ENCODE results near the gene CEACAM4. TPM values are rescaled to one million over a fixed set of nuclear protein-coding genes. Genes with fewer than 3 reads are reported as not detected.

The CEACAM4 gene
- total RNA-seq, 1 experiment from 2014 or later, result not detected

- no peaks in the 10 kb centered on the region for H3K4me1 Mint-ChIP-seq (ENCODE audit: insufficient read depth, unreplicated experiment)
- ChIA-PET POLR2A (no interaction called here), CTCF (interaction anchor here (0.7 kb wide), 1 partner anchor 133 kb away, joined by 3 read pairs; no protein-coding TSS in a partner anchor)
- peaks cover 93% of the 10 kb centered on the region for H3K27me3 Mint-ChIP-seq (ENCODE audit: insufficient read depth, unreplicated experiment)
- no peak overlapping the region for H3K4me3 Mint-ChIP-seq (ENCODE audit: unreplicated experiment)
- intact Hi-C loops (cut with micrococcal nuclease), result no loop called here
- DNase-seq (ENCODE audit: unreplicated experiment), result no peak
- TF ChIP-seq CTCF (IDR thresholded peaks at IDR 0.05; ENCODE audit: unreplicated experiment), result no peak
- H3K9me3 Mint-ChIP-seq (ENCODE audit: unreplicated experiment), result no peaks in the 10 kb centered on the region
- no peak overlapping the region for H3K27ac Mint-ChIP-seq (ENCODE audit: low read depth, unreplicated experiment)
- no peaks in the 10 kb centered on the region for H3K36me3 Mint-ChIP-seq (ENCODE audit: insufficient read depth, unreplicated experiment)
- BruUV-seq (replicated peaks), result no TSS peak
Measured at GRCh38 chr19:41624515-41624914, 2.4 kb downstream of the CEACAM4 start.

- H3K4me1 Mint-ChIP-seq (ENCODE audit: insufficient read depth, unreplicated experiment), result no peaks in the 10 kb centered on the region
- no peak for DNase-seq (ENCODE audit: unreplicated experiment)
- no peaks in the 10 kb centered on the region for H3K36me3 Mint-ChIP-seq (ENCODE audit: insufficient read depth, unreplicated experiment)
- intact Hi-C loops (cut with micrococcal nuclease), result no loop called here
- TF ChIP-seq CTCF (IDR thresholded peaks at IDR 0.05; ENCODE audit: unreplicated experiment), result no peak
- no peaks in the 10 kb centered on the region for H3K9me3 Mint-ChIP-seq (ENCODE audit: unreplicated experiment)
- ChIA-PET CTCF (no interaction called here), POLR2A (no interaction called here)
- no TSS peak for BruUV-seq (replicated peaks)
- H3K27ac Mint-ChIP-seq (ENCODE audit: low read depth, unreplicated experiment), result no peak overlapping the region
- H3K4me3 Mint-ChIP-seq (ENCODE audit: unreplicated experiment), result no peak overlapping the region
- H3K27me3 Mint-ChIP-seq (ENCODE audit: insufficient read depth, unreplicated experiment), result peaks cover 82% of the 10 kb centered on the region
Measured at GRCh38 chr19:41623360-41623759, 3.5 kb downstream of the CEACAM4 start.

GRCh38 chr19:41621654-41622053 is 5.2 kb downstream of the CEACAM4 start:
- DNase-seq (ENCODE audit: unreplicated experiment), result no peak
- Mint-ChIP-seq H3K4me1 (ENCODE audit: insufficient read depth, unreplicated experiment) (no peaks in the 10 kb centered on the region), H3K4me3 (ENCODE audit: unreplicated experiment) (no peak overlapping the region), H3K36me3 (ENCODE audit: insufficient read depth, unreplicated experiment) (no peaks in the 10 kb centered on the region), H3K9me3 (ENCODE audit: unreplicated experiment) (no peaks in the 10 kb centered on the region), H3K27me3 (ENCODE audit: insufficient read depth, unreplicated experiment) (peaks cover 78% of the 10 kb centered on the region), H3K27ac (ENCODE audit: low read depth, unreplicated experiment) (no peak overlapping the region)
- no peak for TF ChIP-seq CTCF (IDR thresholded peaks at IDR 0.05; ENCODE audit: unreplicated experiment)
- no TSS peak for BruUV-seq (replicated peaks)
- intact Hi-C loops (cut with micrococcal nuclease), result no loop called here
- ChIA-PET POLR2A (no interaction called here), CTCF (interaction anchor here (0.8 kb wide), 1 partner anchor 19 kb away, joined by 4 read pairs; no protein-coding TSS in a partner anchor)

- POLR2A ChIA-PET, result no interaction called here
- Mint-ChIP-seq H3K27me3 (ENCODE audit: insufficient read depth, unreplicated experiment) (peaks cover 76% of the 10 kb centered on the region), H3K9me3 (ENCODE audit: unreplicated experiment) (no peaks in the 10 kb centered on the region), H3K27ac (ENCODE audit: low read depth, unreplicated experiment) (no peak overlapping the region), H3K36me3 (ENCODE audit: insufficient read depth, unreplicated experiment) (no peaks in the 10 kb centered on the region), H3K4me3 (ENCODE audit: unreplicated experiment) (no peak overlapping the region), H3K4me1 (ENCODE audit: insufficient read depth, unreplicated experiment) (no peaks in the 10 kb centered on the region)
- no peak for TF ChIP-seq CTCF (IDR thresholded peaks at IDR 0.05; ENCODE audit: unreplicated experiment)
- no peak for DNase-seq (ENCODE audit: unreplicated experiment)
- no TSS peak for BruUV-seq (replicated peaks)
- intact Hi-C loops (cut with micrococcal nuclease), result no loop called here
- CTCF ChIA-PET, result interaction anchor here (0.8 kb wide), 1 partner anchor 19 kb away, joined by 4 read pairs; no protein-coding TSS in a partner anchor
Measured at GRCh38 chr19:41621226-41621625, 5.6 kb downstream of the CEACAM4 start.

Measured in MCF 10A (cell line).